Measurements from ENCODE around the gene FBXL4.

Gene FBXL4

GRCh38 chr6:98970469-98970868 is 22.7 kb upstream of the FBXL4 start:
- Mint-ChIP-seq H3K4me3 (no peak overlapping the region), H3K9me3 (peaks cover 0 to 5% of the 10 kb centered on the region in 2 donors), H3K36me3 (peaks cover 0 to 3% of the 10 kb centered on the region in 2 donors), H3K4me1 (peaks cover 5 to 29% of the 10 kb centered on the region in 2 donors), H3K27ac (no peak overlapping the region), H3K27me3 (peaks cover under 1 to 4% of the 10 kb centered on the region in 2 donors)
- ATAC-seq (replicated peaks) (peak; percentile 84 to 87), DNase-seq (no peak)

- ATAC-seq (replicated peaks) (no peak), DNase-seq (no peak)
- peaks cover 4 to 17% of the 10 kb centered on the region in 2 donors for H3K4me1 Mint-ChIP-seq
- H3K9me3 Mint-ChIP-seq, result peaks cover 0 to 5% of the 10 kb centered on the region in 2 donors
- H3K4me3 Mint-ChIP-seq, result no peak overlapping the region
- H3K27me3 Mint-ChIP-seq, result peaks cover 8 to 18% of the 10 kb centered on the region in 2 donors
- H3K36me3 Mint-ChIP-seq, result peaks cover 0 to 3% of the 10 kb centered on the region in 2 donors
- H3K27ac Mint-ChIP-seq, result no peak overlapping the region
Observed at GRCh38 chr6:98967616-98968015, 19.9 kb upstream of the FBXL4 start.

DNA sequence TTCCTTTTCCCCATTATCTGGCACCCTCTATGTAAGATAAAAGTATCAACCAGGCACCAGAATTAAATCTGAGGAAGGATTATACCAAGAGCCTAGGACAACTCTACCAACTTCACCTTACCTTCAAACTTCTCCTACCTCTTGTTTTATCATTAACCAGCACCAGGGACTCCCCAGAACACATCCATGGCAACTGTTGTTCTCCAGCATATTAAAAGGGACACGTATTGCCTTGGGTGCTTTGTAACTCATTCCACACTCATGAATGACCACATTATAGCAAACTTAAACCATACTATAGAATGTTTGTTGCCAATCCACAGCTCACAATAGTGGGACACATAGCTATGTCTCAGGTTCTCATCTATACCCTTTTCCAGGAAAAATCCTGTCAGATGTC is 11.9 kb upstream of the FBXL4 start:
- H3K36me3 Mint-ChIP-seq, result no peaks in the 10 kb centered on the region
- DNase-seq (no peak), ATAC-seq (replicated peaks) (no peak)
- no peak overlapping the region for H3K27ac Mint-ChIP-seq
- H3K9me3 Mint-ChIP-seq, result no peaks in the 10 kb centered on the region
- H3K4me3 Mint-ChIP-seq, result no peak overlapping the region
- H3K27me3 Mint-ChIP-seq, result peaks cover 11 to 21% of the 10 kb centered on the region in 2 donors
- H3K4me1 Mint-ChIP-seq, result no peaks in the 10 kb centered on the region

GRCh38 chr6:98958776-98959175 is 11.0 kb upstream of the FBXL4 start:
- DNase-seq, result no peak
- Mint-ChIP-seq H3K9me3 (no peaks in the 10 kb centered on the region), H3K36me3 (no peaks in the 10 kb centered on the region), H3K27me3 (peaks cover 4 to 21% of the 10 kb centered on the region in 2 donors), H3K4me1 (no peaks in the 10 kb centered on the region), H3K27ac (no peak overlapping the region), H3K4me3 (no peak overlapping the region)
- ATAC-seq (replicated peaks), result no peak

GRCh38 chr6:98957450-98957849 is 9.7 kb upstream of the FBXL4 start:
- Mint-ChIP-seq H3K27ac (no peak overlapping the region), H3K36me3 (no peaks in the 10 kb centered on the region), H3K4me1 (no peaks in the 10 kb centered on the region), H3K4me3 (no peak overlapping the region), H3K27me3 (peaks cover 0 to 15% of the 10 kb centered on the region in 2 donors), H3K9me3 (no peaks in the 10 kb centered on the region)
- no peak for DNase-seq
- ATAC-seq (replicated peaks), result no peak

GRCh38 chr6:98949589-98949988 is 1.8 kb upstream of the FBXL4 start:
- DNase-seq, result no peak
- peaks cover 14 to 27% of the 10 kb centered on the region in 2 donors for H3K4me1 Mint-ChIP-seq
- no peak overlapping the region for H3K27ac Mint-ChIP-seq
- H3K27me3 Mint-ChIP-seq, result no peaks in the 10 kb centered on the region
- no peak for ATAC-seq (replicated peaks)
- H3K36me3 Mint-ChIP-seq, result no peaks in the 10 kb centered on the region
- no peak overlapping the region for H3K4me3 Mint-ChIP-seq
- H3K9me3 Mint-ChIP-seq, result peaks cover 2 to 6% of the 10 kb centered on the region in 2 donors

- DNase-seq (peak; percentile 17), ATAC-seq (replicated peaks) (peak; percentile 24 to 30)
- Mint-ChIP-seq H3K4me1 (peaks cover 14 to 34% of the 10 kb centered on the region in 2 donors), H3K27me3 (no peaks in the 10 kb centered on the region), H3K4me3 (peak overlapping the region; percentile 95 to 98), H3K36me3 (peaks cover 3 to 4% of the 10 kb centered on the region in 2 donors), H3K27ac (peak overlapping the region; percentile 98), H3K9me3 (peaks cover 6 to 7% of the 10 kb centered on the region in 2 donors)
Observed at GRCh38 chr6:98946879-98947410, 801 bp downstream of the FBXL4 start.

GRCh38 chr6:98946266-98946878 is 1.4 kb downstream of the FBXL4 start:
- DNase-seq (no peak), ATAC-seq (replicated peaks) (no peak)
- Mint-ChIP-seq H3K9me3 (peaks cover 6 to 9% of the 10 kb centered on the region in 2 donors), H3K27ac (peak overlapping the region; percentile 98), H3K27me3 (no peaks in the 10 kb centered on the region), H3K4me1 (peaks cover 14 to 37% of the 10 kb centered on the region in 2 donors), H3K4me3 (peak overlapping the region; percentile 95 to 98), H3K36me3 (peaks cover 5 to 6% of the 10 kb centered on the region in 2 donors)

DNA sequence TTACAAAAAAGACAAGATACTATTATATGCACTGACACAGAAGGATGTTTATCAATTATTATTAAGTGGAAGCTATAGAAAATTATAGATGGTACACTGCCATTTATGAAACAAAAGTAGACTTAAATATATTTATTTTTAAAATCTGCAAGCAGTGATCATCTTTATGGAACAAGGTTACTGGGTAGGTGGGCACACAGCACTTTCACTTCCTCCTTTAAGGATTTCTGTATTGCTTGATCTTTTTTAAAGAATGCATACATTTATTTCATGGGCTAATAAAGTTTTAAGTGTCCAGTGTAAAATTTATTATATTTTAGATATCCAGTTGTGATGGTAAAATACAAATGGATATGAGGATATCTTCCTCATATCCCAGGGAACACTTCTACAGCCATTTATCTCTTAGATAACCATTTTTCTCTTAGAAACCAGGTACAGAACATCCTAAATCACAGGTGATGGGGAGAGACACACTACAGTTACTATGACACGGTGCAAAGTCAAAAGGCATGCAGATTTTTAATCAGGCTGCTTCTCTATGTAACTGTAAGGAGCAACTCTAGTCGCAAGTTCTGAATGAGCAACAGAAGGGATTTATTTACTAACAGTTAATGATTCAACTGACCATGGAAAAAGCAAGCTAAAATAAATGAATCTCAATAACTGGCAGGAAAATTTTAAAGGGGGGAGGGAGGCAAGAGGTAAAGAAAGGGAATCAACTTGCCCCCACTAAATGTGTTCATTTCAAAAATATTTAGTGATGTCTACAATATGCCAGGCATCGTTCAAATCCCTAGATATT is 2.2 kb downstream of the FBXL4 start:
- DNase-seq (no peak), ATAC-seq (replicated peaks) (no peak)
- Mint-ChIP-seq H3K4me1 (peaks cover 14 to 42% of the 10 kb centered on the region in 2 donors), H3K27me3 (no peaks in the 10 kb centered on the region), H3K4me3 (peak overlapping the region; percentile 56 to 95), H3K27ac (no peak overlapping the region), H3K36me3 (peaks cover 11 to 13% of the 10 kb centered on the region in 2 donors), H3K9me3 (peaks cover 5 to 13% of the 10 kb centered on the region in 2 donors)

DNA sequence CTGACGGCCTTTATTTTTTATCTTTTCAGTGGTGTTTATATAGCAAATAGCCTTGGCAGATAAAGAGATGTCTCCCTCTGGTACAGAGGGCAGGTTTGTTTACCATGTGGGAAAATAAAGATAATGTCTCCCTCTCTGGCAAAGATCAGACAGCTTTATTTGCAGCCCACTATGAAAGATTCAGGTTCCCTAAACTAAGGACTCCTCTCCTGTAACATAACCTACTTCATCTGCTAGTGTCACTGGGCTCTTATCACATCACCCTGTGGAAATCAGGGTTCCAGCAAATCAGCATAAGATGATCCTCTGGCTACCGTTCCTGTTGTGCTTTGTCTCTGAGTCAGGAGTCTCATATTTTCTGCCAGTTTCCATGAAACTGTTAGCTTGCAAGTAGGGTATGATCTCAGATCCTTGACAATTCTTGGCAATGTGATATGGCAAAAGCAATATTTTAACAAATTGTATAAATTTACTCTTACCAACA is 3.1 kb downstream of the FBXL4 start:
- Mint-ChIP-seq H3K4me1 (peaks cover 14 to 42% of the 10 kb centered on the region in 2 donors), H3K27me3 (no peaks in the 10 kb centered on the region), H3K36me3 (peaks cover 16 to 19% of the 10 kb centered on the region in 2 donors), H3K4me3 (no peak overlapping the region), H3K27ac (no peak overlapping the region), H3K9me3 (peaks cover 0 to 14% of the 10 kb centered on the region in 2 donors)
- ATAC-seq (replicated peaks) (no peak), DNase-seq (no peak)

DNA sequence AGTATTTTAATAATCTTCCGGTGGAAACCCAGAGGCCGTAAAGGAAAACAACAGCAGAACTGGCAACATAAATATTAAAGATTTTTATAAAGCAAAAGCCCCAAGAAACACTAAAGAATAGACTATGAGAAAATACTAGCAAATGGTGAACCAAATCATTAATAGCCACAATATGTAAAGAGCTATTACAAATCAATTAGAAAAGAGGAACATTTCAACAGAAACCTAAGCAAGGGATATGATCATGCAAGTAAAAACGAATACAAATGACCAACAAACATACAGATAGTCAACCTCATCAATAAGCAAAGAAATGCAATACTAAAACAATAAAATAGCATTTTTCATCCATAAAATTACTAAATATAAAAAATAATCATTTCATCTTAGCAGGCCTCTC is 3.6 kb downstream of the FBXL4 start:
- Mint-ChIP-seq H3K4me3 (no peak overlapping the region), H3K9me3 (peaks cover 5 to 15% of the 10 kb centered on the region in 2 donors), H3K27me3 (no peaks in the 10 kb centered on the region), H3K36me3 (peaks cover 19 to 24% of the 10 kb centered on the region in 2 donors), H3K4me1 (peaks cover 14 to 42% of the 10 kb centered on the region in 2 donors), H3K27ac (no peak overlapping the region)
- ATAC-seq (replicated peaks) (no peak), DNase-seq (no peak)

- peaks cover 6 to 16% of the 10 kb centered on the region in 2 donors for H3K9me3 Mint-ChIP-seq
- no peak for DNase-seq
- no peak overlapping the region for H3K4me3 Mint-ChIP-seq
- no peak for ATAC-seq (replicated peaks)
- H3K4me1 Mint-ChIP-seq, result peaks cover 19 to 51% of the 10 kb centered on the region in 2 donors
- H3K27ac Mint-ChIP-seq, result no peak overlapping the region
- no peaks in the 10 kb centered on the region for H3K27me3 Mint-ChIP-seq
- H3K36me3 Mint-ChIP-seq, result peaks cover 27 to 32% of the 10 kb centered on the region in 2 donors
Observed at GRCh38 chr6:98942263-98942803, 5.4 kb downstream of the FBXL4 start.

DNA sequence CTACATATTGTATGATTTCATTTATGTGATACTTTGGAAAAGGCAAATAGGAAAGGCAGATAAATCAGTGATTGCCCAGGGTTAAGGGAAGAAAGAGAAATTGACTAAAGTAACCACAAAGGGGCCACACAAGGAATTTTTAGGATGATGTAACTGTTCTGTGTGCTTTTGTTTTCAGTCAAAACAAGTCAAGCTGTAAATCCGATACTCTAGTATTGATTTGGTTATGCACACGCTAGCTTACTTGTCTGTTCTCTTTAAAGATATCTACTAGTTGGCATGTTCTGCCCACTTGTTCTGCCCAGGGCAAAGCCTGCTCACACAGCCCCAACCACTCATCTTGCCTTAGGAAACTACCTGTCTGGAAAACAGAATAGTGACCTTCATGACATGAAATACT is 6.4 kb downstream of the FBXL4 start:
- DNase-seq (no peak), ATAC-seq (replicated peaks) (no peak)
- H3K36me3 Mint-ChIP-seq, result peaks cover 27 to 32% of the 10 kb centered on the region in 2 donors
- peaks cover 15 to 44% of the 10 kb centered on the region in 2 donors for H3K4me1 Mint-ChIP-seq
- peak overlapping the region; percentile 47 for H3K27ac Mint-ChIP-seq
- H3K27me3 Mint-ChIP-seq, result no peaks in the 10 kb centered on the region
- no peak overlapping the region for H3K4me3 Mint-ChIP-seq
- H3K9me3 Mint-ChIP-seq, result peaks cover 6 to 16% of the 10 kb centered on the region in 2 donors

DNA sequence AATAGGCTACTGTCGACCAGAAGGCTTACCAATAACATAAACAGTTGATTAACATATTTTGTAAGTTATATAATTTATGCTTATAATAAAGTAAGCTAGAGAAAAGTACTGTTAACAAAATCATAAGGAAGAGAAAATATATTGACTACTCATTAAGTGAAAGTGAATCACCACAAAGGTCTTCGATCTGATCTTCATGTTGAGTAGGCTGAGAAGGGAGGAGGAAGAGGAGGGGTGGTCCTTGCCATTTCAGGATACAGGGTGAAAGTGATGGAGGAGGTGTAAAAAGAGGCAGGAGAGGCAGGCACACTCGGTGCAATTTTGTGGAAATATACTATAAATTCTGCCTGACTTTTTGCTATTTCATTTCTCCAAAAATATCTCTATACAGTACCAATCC is 10.4 kb downstream of the FBXL4 start:
- no peak for DNase-seq
- no peak overlapping the region for H3K4me3 Mint-ChIP-seq
- peaks cover 25 to 38% of the 10 kb centered on the region in 2 donors for H3K4me1 Mint-ChIP-seq
- H3K9me3 Mint-ChIP-seq, result peaks cover 6 to 13% of the 10 kb centered on the region in 2 donors
- peaks cover 24 to 31% of the 10 kb centered on the region in 2 donors for H3K36me3 Mint-ChIP-seq
- no peaks in the 10 kb centered on the region for H3K27me3 Mint-ChIP-seq
- H3K27ac Mint-ChIP-seq, result no peak overlapping the region
- no peak for ATAC-seq (replicated peaks)

All from stimulated activated naive B cell treated with anti-CD40 and anti-IgM and Interleukin-4, amounts not matched to agents 10 μg/mL and 1 μg/mL and 100 μg/mL, for 72 hours (primary cell).